ENCODE results near the gene ZNF692. TPM values are rescaled to one million over a fixed set of nuclear protein-coding genes. Genes with fewer than 3 reads are reported as not detected.
"Not testable (repeated sequence)": the region's sequence is repeated elsewhere in the genome, so short reads cannot be mapped to it uniquely, and the experiment has no call there.

Gene ZNF692
- total RNA-seq, 8 experiments from 2014 or later: 20.9 to 67.7 (median 45.3) TPM

- WGBS, 10 experiments: 25 to 75% (median 63%) methylated on average over 2 to 12 of the region's 12 CpGs; no CpG with 5 or more reads in 1 of the 10 experiments
- in situ Hi-C loops (cut with MboI; ENCODE audit: low pct_unique_long_range_greater_than_20kb in 2 of 9, low sequenced_read_pairs in 9 of 9, unreplicated experiment in 9 of 9): no loop called here
- no peak overlapping the region for H3K27ac ChIP-seq
Measured at GRCh38 chr1:248841702-248842395, 17.0 kb downstream of the ZNF692 start.

GRCh38 chr1:248840946-248841345 lies 17.9 kb downstream of the ZNF692 start:
- 13 to 100% (median 86%) methylated on average over 1 to 3 of the region's 4 CpGs; no CpG with 5 or more reads in 2 of the 10 experiments for WGBS, 10 experiments
- Histone ChIP-seq H3K4me3 (no peak overlapping the region), H3K4me1 (replicated peaks in 1 of 2) (peaks cover 8 to 9% of the 10 kb centered on the region in 2 donors), H3K27ac (no peak overlapping the region)
- no peak for ATAC-seq (replicated peaks in 6 of 8)
- in situ Hi-C loops (cut with MboI; ENCODE audit: low pct_unique_long_range_greater_than_20kb in 2 of 9, low sequenced_read_pairs in 9 of 9, unreplicated experiment in 9 of 9): no loop called here

More at GRCh38 chr1:248841702-248842395, 17.0 kb downstream of the ZNF692 start:
- H3K4me3 ChIP-seq: no peak overlapping the region
- ATAC-seq (replicated peaks in 6 of 8): no peak
- H3K4me1 ChIP-seq (replicated peaks in 1 of 2): peaks cover 8 to 9% of the 10 kb centered on the region in 2 donors

GRCh38 chr1:248839168-248839555 lies 19.7 kb downstream of the ZNF692 start:
- ATAC-seq (replicated peaks in 6 of 8): no peak
- Histone ChIP-seq H3K4me1 (replicated peaks in 1 of 2) (peaks cover 8 to 9% of the 10 kb centered on the region in 2 donors), H3K4me3 (peak overlapping the region; percentile 78 to 82 (median 79)), H3K27ac (peak overlapping the region; percentile 95 to 97)
- 0 to 12% (median 8%) methylated on average over 1 to 10 of the region's 10 CpGs; no CpG with 5 or more reads in 2 of the 10 experiments for WGBS, 10 experiments
- in situ Hi-C loops (cut with MboI; ENCODE audit: low pct_unique_long_range_greater_than_20kb in 2 of 9, low sequenced_read_pairs in 9 of 9, unreplicated experiment in 9 of 9): no loop called here

- peak; percentile 71 to 82 (median 75) for ATAC-seq (replicated peaks in 6 of 8)
- peaks cover 8 to 9% of the 10 kb centered on the region in 2 donors for H3K4me1 ChIP-seq (replicated peaks in 1 of 2)
- H3K27ac ChIP-seq: peak overlapping the region; percentile 95 to 97
- WGBS, 10 experiments: 0 to 2% (median 0%) methylated on average over 3 to 26 of the region's 82 CpGs; no CpG with 5 or more reads in 4 of the 10 experiments
- H3K4me3 ChIP-seq: peak overlapping the region; percentile 78 to 82 (median 79)
- in situ Hi-C loops (cut with MboI; ENCODE audit: low pct_unique_long_range_greater_than_20kb in 2 of 9, low sequenced_read_pairs in 9 of 9, unreplicated experiment in 9 of 9): no loop called here
Measured at GRCh38 chr1:248838357-248839167, 20.3 kb downstream of the ZNF692 start.

- peak within 1 kb of the TSS; percentile 78 to 82 (median 79) for H3K4me3 ChIP-seq
- in situ Hi-C loops (cut with MboI; ENCODE audit: low pct_unique_long_range_greater_than_20kb in 2 of 9, low sequenced_read_pairs in 9 of 9, unreplicated experiment in 9 of 9): no loop called here
- H3K4me1 ChIP-seq (replicated peaks in 1 of 2): peaks cover 8 to 9% of the 10 kb centered on the region in 2 donors
- 0 to 3% (median 0%) methylated on average over 2 to 9 of the region's 48 CpGs; no CpG with 5 or more reads in 6 of the 10 experiments for WGBS, 10 experiments
- peak within 1 kb of the TSS; percentile 95 to 97 for H3K27ac ChIP-seq
- peak; percentile 80 to 91 (median 88) for ATAC-seq (replicated peaks in 6 of 8)
Measured at GRCh38 chr1:248837781-248838356, 21.0 kb downstream of the ZNF692 start, which contains the start of gene ZNF672. Gene ZNF672 (plus strand): TSS chr1:248838224. CDS start chr1:248847275, 9,051 bp downstream.

- Histone ChIP-seq H3K4me1 (replicated peaks in 1 of 2) (peaks cover 8 to 9% of the 10 kb centered on the region in 2 donors), H3K4me3 (peak overlapping the region; percentile 78 to 82 (median 79)), H3K27ac (peak overlapping the region; percentile 11 to 18)
- no peak for ATAC-seq (replicated peaks in 6 of 8)
- in situ Hi-C loops (cut with MboI; ENCODE audit: low pct_unique_long_range_greater_than_20kb in 2 of 9, low sequenced_read_pairs in 9 of 9, unreplicated experiment in 9 of 9): no loop called here
- 0 to 79% (median 59%) methylated on average over 3 to 9 of the region's 11 CpGs; no CpG with 5 or more reads in 3 of the 10 experiments for WGBS, 10 experiments
Measured at GRCh38 chr1:248837045-248837780, 21.7 kb downstream of the ZNF692 start.

- in situ Hi-C loops (cut with MboI; ENCODE audit: low pct_unique_long_range_greater_than_20kb in 2 of 9, low sequenced_read_pairs in 9 of 9, unreplicated experiment in 9 of 9): no loop called here
- no peak overlapping the region for H3K27ac ChIP-seq
- no peak for ATAC-seq (replicated peaks in 6 of 8)
- peaks cover 6 to 7% of the 10 kb centered on the region in 2 donors for H3K4me1 ChIP-seq (replicated peaks in 1 of 2)
- WGBS, 10 experiments: 0 to 80% (median 66%) methylated on average over 1 to 7 of the region's 7 CpGs; no CpG with 5 or more reads in 1 of the 10 experiments
- H3K4me3 ChIP-seq: no peak overlapping the region
Measured at GRCh38 chr1:248834343-248834940, 24.4 kb downstream of the ZNF692 start.

- no peak for ATAC-seq (replicated peaks in 6 of 8)
Measured at GRCh38 chr1:248831842-248832241, 27.0 kb downstream of the ZNF692 start.

GRCh38 chr1:248830718-248831017 lies 28.2 kb downstream of the ZNF692 start:
- H3K4me3 ChIP-seq; in situ Hi-C loops (cut with MboI; ENCODE audit: low pct_unique_long_range_greater_than_20kb in 2 of 9, low sequenced_read_pairs in 9 of 9, unreplicated experiment in 9 of 9); H3K27ac ChIP-seq; H3K4me1 ChIP-seq (replicated peaks in 1 of 2); ATAC-seq (replicated peaks in 6 of 8): not testable (repeated sequence)
- WGBS, 10 experiments: 0 to 83% (median 46%) methylated on average over 1 to 3 of the region's 3 CpGs; no CpG with 5 or more reads in 2 of the 10 experiments

More at GRCh38 chr1:248831842-248832241, 27.0 kb downstream of the ZNF692 start:
- Histone ChIP-seq H3K4me1 (replicated peaks in 1 of 2) (peaks cover 2 to 4% of the 10 kb centered on the region in 2 donors), H3K27ac (no peak overlapping the region), H3K4me3 (no peak overlapping the region)
- WGBS, 10 experiments: 50 to 100% (median 100%) methylated on average over 1 of the region's 1 CpG; no CpG with 5 or more reads in 3 of the 10 experiments
- in situ Hi-C loops (cut with MboI; ENCODE audit: low pct_unique_long_range_greater_than_20kb in 2 of 9, low sequenced_read_pairs in 9 of 9, unreplicated experiment in 9 of 9): no loop called here

GRCh38 chr1:248828845-248829244 lies 30.0 kb downstream of the ZNF692 start:
- no peak for ATAC-seq (replicated peaks in 6 of 8)
- no peak overlapping the region for H3K4me3 ChIP-seq
- 17 to 85% (median 73%) methylated on average over 1 to 3 of the region's 3 CpGs; no CpG with 5 or more reads in 1 of the 10 experiments for WGBS, 10 experiments
- H3K27ac ChIP-seq: no peak overlapping the region
- H3K4me1 ChIP-seq (replicated peaks in 1 of 2): peaks cover 16 to 20% of the 10 kb centered on the region in 2 donors
- in situ Hi-C loops (cut with MboI; ENCODE audit: low pct_unique_long_range_greater_than_20kb in 2 of 9, low sequenced_read_pairs in 9 of 9, unreplicated experiment in 9 of 9): no loop called here

GRCh38 chr1:248825909-248826760 lies 32.8 kb downstream of the ZNF692 start, which contains the start of gene SH3BP5L:
Gene SH3BP5L (minus strand): TSS chr1:248825915. CDS start chr1:248824935, 980 bp downstream.
- in situ Hi-C loops (cut with MboI; ENCODE audit: low pct_unique_long_range_greater_than_20kb in 2 of 9, low sequenced_read_pairs in 9 of 9, unreplicated experiment in 9 of 9): no loop called here
- Histone ChIP-seq H3K4me3 (peak within 1 kb of the TSS; percentile 76 to 95 (median 79)), H3K4me1 (replicated peaks in 1 of 2) (peaks cover 26 to 28% of the 10 kb centered on the region in 2 donors), H3K27ac (peak within 1 kb of the TSS; percentile 97 to 99)
- 0 to 3% (median 0%) methylated on average over 1 to 51 of the region's 56 CpGs; no CpG with 5 or more reads in 1 of the 10 experiments for WGBS, 10 experiments
- peak; percentile 86 to 96 (median 94) for ATAC-seq (replicated peaks in 6 of 8)
